Adrenal gland (tissue), 12 donors: ENCODE measurements around the gene TMIGD2. TPM values are rescaled to one million over a fixed set of nuclear protein-coding genes. Genes with fewer than 3 reads are reported as not detected.
"Not testable (repeated sequence)": the region's sequence is repeated elsewhere in the genome, so short reads cannot be mapped to it uniquely, and the experiment has no call there.

Experiments
- DNase-seq, 7 donors: peaks; one replicate each; pipeline ENCODE4 v3.0.0-alpha.2; 2019 to 2020
- H3K27ac ChIP-seq, 5 donors: fragments of 200-600 bp; sonication (generic) in 4 of 5; 1 replicate in 3 of 5; 2 replicates in 2 of 5; pipeline versions ENCODE4 v1.5.1 to v1.8.0; 2016 to 2020; ENCODE audit warnings: mild to moderate bottlenecking in 1 of 5
- H3K27me3 ChIP-seq: fragments of 200-600 bp; 2 replicates; pipeline ENCODE4 v1.8.0; 2021
- H3K36me3 ChIP-seq, 2 donors: fragments of 200-600 bp; replicated peaks in 1 of 2; 1 replicate in 1 of 2; 2 replicates in 1 of 2; pipeline versions ENCODE4 v1.5.1 to v1.8.0; 2018 to 2022
- H3K4me1 ChIP-seq, 2 donors: fragments of 200-600 bp; replicated peaks in 1 of 2; 1 replicate in 1 of 2; 2 replicates in 1 of 2; pipeline versions ENCODE4 v1.5.1 to v1.8.0; 2018 to 2021
- H3K4me3 ChIP-seq, 4 donors: fragments of 200-600 bp; sonication (generic) in 3 of 4; one replicate each; pipeline ENCODE4 v1.5.1; 2016 to 2018
- H3K9me3 ChIP-seq, 3 donors: fragments of 200-600 bp; sonication (generic) in 1 of 3; replicated peaks in 1 of 3; 1 replicate in 2 of 3; 2 replicates in 1 of 3; pipeline versions ENCODE4 v1.5.1 to v1.8.0; 2016 to 2021
- CTCF ChIP-seq, 6 experiments: fragments of 450-650 bp in 4 of 6; fragments of 200-600 bp in 2 of 6; sonication (generic) in 1 of 6; IDR thresholded peaks; 1 replicate in 5 of 6; 2 replicates in 1 of 6; pipeline versions ENCODE4 v1.5.1 to v1.8.0; 2016 to 2021; ENCODE audit warnings: antibody characterized with exemption in 6 of 6, mild to moderate bottlenecking in 2 of 6, moderate library complexity in 1 of 6
- POLR2A ChIP-seq, 2 donors: fragments of 450-650 bp; IDR thresholded peaks; one replicate each; pipeline ENCODE4 v1.6.1; 2017; ENCODE audit warnings: antibody characterized with exemption in 2 of 2, mild to moderate bottlenecking in 2 of 2, moderate library complexity in 1 of 2
- WGBS, 4 donors: extraction: QIAGEN DNeasy Blood & Tissue Kit in 2 of 4; methylation state at CpG; one replicate each; pipeline versions ENCODE4 v1.1.5 to v1.1.7; 2013 to 2017; 5-methylcytosine and 5-hydroxymethylcytosine counted together
- intact Hi-C, 2 donors: fragments of 100-400 bp; cut with DNase I; formaldehyde crosslinking; loops; one replicate each; pipeline versions ENCODE4 v1.14.1 to v1.15.0; 2022 to 2023
- polyA plus RNA-seq, 3 donors: library from polyadenylated mRNA; stranded (reverse); fragments of 200-250 nt in 2 of 3; fragments of 350-450 nt in 1 of 3; fragmentation: Illumina TruSeq in 1 of 3; extraction: RNeasy Lipid Tissue Mini Kit (QIAGEN cat#74804) in 1 of 3; gene quantifications; one replicate each; pipeline ENCODE4 v1.2.3, GENCODE V29; 2013 to 2014
- total RNA-seq, 9 donors: library from RNA; depleted of rRNA in 4 of 9; stranded (reverse); fragments of >200 nt in 4 of 9; fragments of 120-200 nt in 1 of 9; fragmentation: NEBNext Ultra II Directional in 1 of 9; extraction: Animal tissue kit (Norgen Biotek cat#: 25700) in 1 of 9; gene quantifications; one replicate each; pipeline versions ENCODE4 v1.1.0 to v1.2.4, GENCODE V29; 2013 to 2023
- donor health status: healthy with polysubstance abuse.
- donor health status: Bipolar disorder and iron deficiency.
- donor health status: DM: yes; HTN: yes; CAD: no.
- donor health status: DM: no; HTN: no; CAD: no.
- donor health status: DM: no; HTN: no; CAD: no.
- donor health status: DM: yes; HTN: yes; CAD: no.

TMIGD2 gene
- total and polyA plus RNA-seq, 12 donors: 0.17 to 0.25 (median 0.24) TPM; not detected in 9

- intact Hi-C loops: no loop called here
- DNase-seq: no peak
Observed at GRCh38 chr19:4258181-4258580, 44.0 kb downstream of the TMIGD2 start.

GRCh38 chr19:4257025-4257424 lies 45.2 kb downstream of the TMIGD2 start:
- no peak for DNase-seq
- Histone ChIP-seq H3K9me3 (no peaks in the 10 kb centered on the region), H3K4me3 (no peak overlapping the region), H3K36me3 (peaks cover 0 to 83% of the 10 kb centered on the region in 2 donors), H3K4me1 (no peaks in the 10 kb centered on the region), H3K27me3 (no peaks in the 10 kb centered on the region), H3K27ac (no peak overlapping the region)
- TF ChIP-seq CTCF (IDR thresholded peaks at IDR 0.05) (no peak), POLR2A (IDR thresholded peaks at IDR 0.05) (no peak)
- 80 to 97% (median 81%) methylated on average over 6 of the region's 6 CpGs for WGBS, 4 donors
- intact Hi-C loops: no loop called here

More at GRCh38 chr19:4258181-4258580, 44.0 kb downstream of the TMIGD2 start:
- Histone ChIP-seq H3K9me3 (no peaks in the 10 kb centered on the region), H3K27me3 (no peaks in the 10 kb centered on the region), H3K27ac (no peak overlapping the region), H3K36me3 (peaks cover 0 to 87% of the 10 kb centered on the region in 2 donors), H3K4me3 (no peak overlapping the region), H3K4me1 (no peaks in the 10 kb centered on the region)
- TF ChIP-seq POLR2A (IDR thresholded peaks at IDR 0.05): no peak
- no peak for TF ChIP-seq CTCF (IDR thresholded peaks at IDR 0.05)
- 94 to 98% (median 94%) methylated on average over 10 to 28 of the region's 28 CpGs for WGBS, 4 donors

- no peak for DNase-seq
- peaks cover 0 to 83% of the 10 kb centered on the region in 2 donors for H3K36me3 ChIP-seq
- 96 to 100% (median 97%) methylated on average over 2 to 4 of the region's 4 CpGs for WGBS, 4 donors
- TF ChIP-seq POLR2A (IDR thresholded peaks at IDR 0.05) (no peak), CTCF (IDR thresholded peaks at IDR 0.05) (no peak)
- no peak overlapping the region for H3K27ac ChIP-seq
- H3K4me3 ChIP-seq: no peak overlapping the region
- intact Hi-C loops: no loop called here
- H3K27me3 ChIP-seq: no peaks in the 10 kb centered on the region
- no peaks in the 10 kb centered on the region for H3K9me3 ChIP-seq
- H3K4me1 ChIP-seq: no peaks in the 10 kb centered on the region
Observed at GRCh38 chr19:4256563-4256962, 45.6 kb downstream of the TMIGD2 start.

- Histone ChIP-seq H3K36me3 (peaks cover 0 to 32% of the 10 kb centered on the region in 2 donors), H3K27ac (peak within 1 kb of the TSS; percentile 90 to 100 (median 94)), H3K27me3 (no peaks in the 10 kb centered on the region), H3K4me1 (peaks cover 0 to 11% of the 10 kb centered on the region in 2 donors), H3K9me3 (no peaks in the 10 kb centered on the region), H3K4me3 (peak within 1 kb of the TSS; percentile 57 to 95 (median 81))
- peak in 4 of 6 experiments; percentile 34 to 51 (median 36) for TF ChIP-seq CTCF (IDR thresholded peaks at IDR 0.05)
- peak; percentile 37 to 64 for TF ChIP-seq POLR2A (IDR thresholded peaks at IDR 0.05)
- intact Hi-C loops: no loop called here
- DNase-seq: peak; percentile 99 to 100 (median 100)
- 0 to 1% (median 1%) methylated on average over 27 to 45 of the region's 45 CpGs for WGBS, 4 donors
Observed at GRCh38 chr19:4246767-4247593, 55.2 kb downstream of the TMIGD2 start, which contains the start of gene YJU2. Gene YJU2, plus strand, starts transcription at chr19:4247080. Its CDS starts 67 bp downstream, at chr19:4247147.

GRCh38 chr19:4245938-4246337 lies 56.3 kb downstream of the TMIGD2 start:
- DNase-seq, H3K27ac ChIP-seq, H3K4me3 ChIP-seq, intact Hi-C loops, H3K9me3 ChIP-seq, H3K27me3 ChIP-seq: not testable (repeated sequence)
- Histone ChIP-seq H3K4me1 (peaks cover 0 to 11% of the 10 kb centered on the region in 2 donors), H3K36me3 (peaks cover 0 to 22% of the 10 kb centered on the region in 2 donors)
- 95 to 99% (median 97%) methylated on average over 5 to 6 of the region's 6 CpGs for WGBS, 4 donors
